Measurements from ENCODE around the gene CFAP141.

GRCh38 chr1:154166207-154166606 is 39.9 kb downstream of the CFAP141 start:
- TF ChIP-seq CTCF (IDR thresholded peaks at IDR 0.05) (no peak), EP300 (IDR thresholded peaks at IDR 0.05) (no peak), POLR2A (IDR thresholded peaks at IDR 0.05) (no peak), POLR2AphosphoS5 (IDR thresholded peaks at IDR 0.05) (no peak)
